NCI-H187 (cell line): ENCODE measurements around the gene SETBP1.

Experiments used
- DNase-seq, 2 experiments: peaks; one replicate each; lab custom pipeline; 2025; lab: John Stamatoyannopoulos, UW

The SETBP1 gene

GRCh38 chr18:44816050-44816449 lies 135.4 kb downstream of the SETBP1 start:
- no peak for DNase-seq

DNA sequence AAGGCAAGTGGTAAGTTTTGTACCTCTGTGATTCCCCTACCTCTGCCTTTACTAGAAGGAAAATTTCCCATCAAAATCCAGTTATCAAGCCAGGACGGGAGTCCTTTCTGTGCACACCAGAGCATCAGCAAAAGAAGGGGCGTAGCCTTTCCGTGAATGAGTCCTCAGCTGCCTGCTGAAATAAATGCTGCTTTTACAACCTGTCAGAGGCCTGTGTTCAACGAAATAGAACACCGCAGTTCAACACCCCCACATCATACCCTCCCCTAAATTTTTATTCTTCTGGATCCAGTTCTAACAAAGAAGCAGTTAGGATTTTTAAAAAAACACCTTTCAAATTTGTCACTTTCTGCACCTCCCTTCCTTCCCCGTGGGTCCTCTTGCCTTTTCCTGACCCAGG lies 135.8 kb downstream of the SETBP1 start:
- DNase-seq, result no peak

DNA sequence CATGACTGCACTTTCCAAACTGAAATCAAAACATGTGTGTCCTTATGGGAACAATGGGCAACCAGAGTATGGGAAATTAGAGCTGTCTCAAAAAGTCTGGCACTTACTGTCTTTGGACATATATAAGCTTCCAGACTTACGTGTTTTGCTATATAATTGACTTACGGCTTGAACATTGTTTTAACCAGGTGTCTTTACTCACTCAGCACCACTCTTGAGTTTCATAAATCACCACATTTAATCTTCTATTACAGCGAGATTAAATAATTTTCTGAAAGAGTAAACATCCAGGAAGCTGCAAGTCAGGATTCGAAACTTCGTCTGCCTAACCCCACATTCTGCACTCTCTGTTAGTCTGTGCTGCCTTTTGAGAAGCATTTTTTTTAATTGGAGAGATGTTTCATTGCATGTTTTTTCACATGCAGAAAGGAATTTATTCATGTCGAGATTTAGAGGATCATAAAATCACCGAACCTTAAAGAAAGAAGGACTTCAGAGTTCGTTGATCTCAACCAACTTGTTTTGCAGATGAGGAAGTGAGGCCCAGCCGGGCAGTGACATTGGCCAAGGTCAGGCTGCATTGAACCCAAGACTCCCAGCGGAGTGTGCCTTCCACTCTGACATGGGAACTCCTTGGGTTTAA lies 137.3 kb downstream of the SETBP1 start:
- no peak for DNase-seq

GRCh38 chr18:44818668-44819403 lies 138.1 kb downstream of the SETBP1 start:
- DNase-seq, result no peak

DNA sequence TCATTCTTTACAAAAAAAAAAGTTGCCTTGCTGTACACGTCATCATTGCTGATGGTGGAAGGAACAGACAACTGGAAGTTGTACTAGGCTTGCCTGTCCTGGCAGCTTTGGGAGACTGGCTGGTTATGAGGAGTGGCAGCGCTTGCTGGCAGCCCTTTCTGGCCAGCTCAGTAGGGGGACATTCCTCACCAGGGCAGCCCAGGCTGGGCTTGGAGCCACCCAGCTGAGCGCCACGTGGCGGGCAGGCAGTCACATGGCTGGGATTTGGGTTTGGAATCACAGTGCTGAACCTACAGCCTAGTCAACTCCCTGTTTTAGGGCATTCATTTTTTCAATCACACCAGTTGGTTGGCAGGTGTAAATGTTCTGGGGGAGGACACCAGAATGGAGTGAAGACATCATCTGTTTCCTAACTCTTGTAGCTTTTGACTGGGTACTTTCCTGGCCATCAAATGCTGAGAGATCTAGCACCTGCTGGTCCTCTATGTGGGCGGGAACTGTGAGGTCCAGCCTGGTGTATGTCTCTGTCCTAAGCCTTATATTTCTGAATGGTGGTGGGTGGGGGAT lies 139.3 kb downstream of the SETBP1 start:
- no peak for DNase-seq

- DNase-seq, result no peak
Observed at GRCh38 chr18:44821924-44822323, 141.2 kb downstream of the SETBP1 start.

DNA sequence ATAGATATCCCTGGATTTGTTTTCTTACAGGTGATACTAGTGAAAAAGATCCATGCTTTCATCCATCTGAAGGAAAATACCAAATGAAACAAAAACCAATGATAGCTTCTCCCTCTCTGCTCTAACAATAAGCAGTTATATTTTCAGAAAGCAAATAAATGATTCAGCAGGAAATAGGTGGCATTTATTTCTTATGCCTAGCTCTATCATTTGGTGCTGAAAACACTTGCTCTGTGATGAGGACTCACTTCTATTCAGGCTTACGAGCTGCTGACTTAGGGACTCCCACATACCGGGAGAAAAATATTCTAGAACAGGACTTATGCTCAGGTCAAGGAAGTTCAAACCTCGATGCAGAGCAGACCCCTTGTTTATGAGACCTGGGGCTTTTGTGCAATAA lies 142.6 kb downstream of the SETBP1 start:
- no peak for DNase-seq

DNA sequence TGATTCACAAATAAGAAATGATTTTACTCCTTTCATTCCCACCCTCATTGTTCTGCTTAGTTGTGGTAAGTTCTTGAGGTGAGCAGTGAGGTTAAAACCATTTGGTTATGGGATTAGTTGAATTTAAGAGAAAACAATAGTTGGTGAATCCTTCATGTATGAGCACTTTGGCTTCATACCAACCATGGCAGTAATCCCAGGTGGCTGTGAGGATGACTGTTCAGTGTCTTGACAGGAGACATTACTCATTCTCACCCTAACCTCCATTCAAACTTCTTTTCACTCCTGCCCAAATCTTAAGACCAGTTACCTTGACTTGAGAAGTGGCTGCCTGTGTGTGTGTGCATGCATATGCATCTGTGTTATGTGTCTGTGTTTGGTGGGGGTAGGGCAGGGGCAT lies 143.1 kb downstream of the SETBP1 start:
- DNase-seq, result no peak

GRCh38 chr18:44824884-44825283 lies 144.2 kb downstream of the SETBP1 start:
- DNase-seq, result no peak

- peak in 1 of 2 experiments; percentile 20 for DNase-seq
Observed at GRCh38 chr18:44826418-44827259, 146.0 kb downstream of the SETBP1 start.

GRCh38 chr18:44828080-44828479 lies 147.4 kb downstream of the SETBP1 start:
- no peak for DNase-seq

- no peak for DNase-seq
Observed at GRCh38 chr18:44830581-44830980, 149.9 kb downstream of the SETBP1 start.

DNA sequence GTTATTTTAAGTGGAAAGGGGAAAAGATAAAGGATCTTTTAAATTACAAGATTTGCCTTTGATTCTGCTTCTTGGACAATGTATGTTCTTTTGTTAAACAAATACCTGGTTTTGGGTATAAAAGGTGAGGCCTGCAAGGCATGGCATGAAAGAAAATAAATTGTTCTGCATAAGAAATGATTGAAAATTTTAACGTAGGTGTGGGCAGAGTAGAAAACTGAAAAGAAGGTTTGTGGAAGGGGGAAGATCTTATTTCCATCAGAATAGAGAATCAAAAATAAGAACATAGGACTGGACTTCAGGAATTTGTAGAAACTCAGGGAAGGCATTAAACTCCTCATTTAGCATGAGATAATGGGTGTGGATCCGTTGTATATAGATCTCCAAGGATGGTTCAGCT lies 153.1 kb downstream of the SETBP1 start:
- DNase-seq, result no peak

- no peak for DNase-seq
Observed at GRCh38 chr18:44834867-44835469, 154.3 kb downstream of the SETBP1 start.

DNA sequence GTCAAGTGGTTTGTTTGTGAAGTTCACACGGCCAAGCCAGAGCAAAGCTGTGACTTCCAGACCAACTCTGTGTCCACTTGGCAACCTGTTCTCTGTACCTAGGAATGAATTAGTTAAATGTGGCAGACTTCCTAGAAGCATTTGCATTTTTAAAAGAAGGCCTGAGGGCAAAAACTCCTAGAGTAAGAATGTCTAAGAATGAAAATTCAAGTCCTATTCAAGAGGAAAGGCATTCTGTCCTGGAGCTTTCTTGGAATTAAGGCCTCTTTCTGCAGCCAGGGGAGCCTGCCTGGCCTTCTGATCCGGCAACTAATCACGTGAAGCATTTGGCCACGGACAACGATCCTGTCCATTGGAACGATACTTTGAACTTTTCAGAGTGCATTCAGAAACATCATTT lies 155.0 kb downstream of the SETBP1 start:
- no peak for DNase-seq

GRCh38 chr18:44836263-44836662 lies 155.6 kb downstream of the SETBP1 start:
- DNase-seq, result no peak

- DNase-seq, result peak in 1 of 2 experiments; percentile 39
Observed at GRCh38 chr18:44837482-44838180, 156.9 kb downstream of the SETBP1 start.

DNA sequence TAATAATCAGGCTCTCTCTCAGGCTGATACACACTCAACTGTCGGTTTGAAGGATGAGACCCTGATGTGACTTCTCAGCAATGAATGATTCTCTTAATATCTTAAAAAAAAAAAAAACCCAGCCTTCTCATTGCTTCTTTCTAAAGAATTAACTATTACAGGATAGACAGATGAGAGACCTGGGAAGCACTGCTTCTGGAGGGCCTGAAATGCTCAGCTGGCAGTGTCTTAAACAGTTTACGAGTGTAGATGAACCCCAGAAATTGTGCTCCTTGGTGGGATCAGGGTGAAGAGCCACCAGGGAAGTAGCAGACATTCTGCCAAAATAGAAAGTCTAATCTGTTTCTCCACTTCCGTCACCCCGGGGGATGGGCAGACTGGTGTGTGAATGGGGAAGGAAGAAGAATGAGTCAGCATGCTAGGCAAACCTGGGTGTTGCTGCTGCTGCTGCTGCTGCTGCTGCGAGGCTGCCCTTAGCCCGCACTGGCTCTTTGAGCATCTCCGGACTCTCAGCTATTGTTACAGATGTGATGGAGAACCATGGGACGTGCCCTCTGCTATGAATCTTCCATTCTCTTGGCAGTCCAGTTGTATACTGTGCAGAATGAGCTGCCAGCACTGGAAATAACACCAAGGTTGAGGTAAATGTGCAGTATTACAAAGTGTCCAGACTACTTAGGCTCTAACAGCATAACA lies 158.4 kb downstream of the SETBP1 start:
- DNase-seq, result no peak

DNA sequence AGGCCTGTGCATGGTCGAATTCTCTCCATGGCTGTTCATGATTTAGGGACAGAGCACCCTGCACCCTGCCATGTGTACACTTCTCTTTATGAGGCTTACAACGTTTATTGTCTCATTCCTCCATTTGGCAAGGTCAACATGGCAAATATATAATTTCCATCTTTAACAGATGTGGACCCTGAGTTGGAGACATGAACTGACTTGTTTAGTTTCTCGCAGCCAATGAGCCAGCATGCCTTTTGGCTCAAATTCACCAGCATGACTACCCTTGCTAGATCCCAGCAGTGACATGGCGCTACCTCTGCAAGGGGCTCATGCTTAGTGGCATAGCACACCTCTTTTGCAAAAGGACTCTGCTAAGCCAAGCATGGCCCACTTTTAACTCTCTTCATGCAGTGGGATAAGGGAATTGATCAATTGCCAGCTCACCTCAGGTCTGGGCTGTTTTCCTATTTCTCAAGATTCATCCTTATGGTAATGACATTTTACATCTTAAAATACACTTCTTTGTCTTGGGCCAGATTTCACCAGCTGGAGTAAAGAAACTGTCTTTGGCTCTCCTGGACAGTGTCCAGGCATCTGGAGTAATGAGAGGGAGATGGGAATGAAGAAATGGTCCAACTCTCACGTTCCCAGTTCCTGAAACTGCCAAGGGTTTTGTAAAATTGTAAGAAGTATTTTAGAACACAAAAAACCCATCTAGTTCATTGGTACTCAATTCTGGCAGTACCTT lies 159.5 kb downstream of the SETBP1 start:
- DNase-seq, result no peak

DNA sequence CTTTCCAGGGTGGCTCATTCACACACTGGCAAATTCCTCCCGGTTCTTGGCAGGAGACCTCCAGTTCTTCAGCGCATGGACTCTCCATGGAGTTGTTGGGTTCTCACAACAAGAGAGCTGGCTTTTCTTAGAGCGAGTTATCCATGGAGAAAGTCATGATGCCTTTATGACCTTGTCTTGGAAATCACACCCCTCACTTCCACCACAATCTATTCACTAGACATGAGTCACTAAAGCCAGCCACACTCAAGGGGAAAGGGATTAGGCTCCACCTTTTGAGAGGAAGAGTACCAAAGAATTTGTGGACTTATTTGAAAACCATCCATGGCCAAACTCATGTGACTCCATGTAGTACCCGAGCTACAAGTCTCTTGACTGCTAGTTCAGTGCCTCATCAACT lies 160.5 kb downstream of the SETBP1 start:
- DNase-seq, result no peak
